H1 (cell line): ENCODE results near the gene CCL5. TPM values are rescaled to one million over a fixed set of nuclear protein-coding genes. Genes with fewer than 3 reads are reported as not detected.

Source experiments
- CTCF ChIA-PET: fragments of 300-600 bp; sonication (Branson Sonifier 250); formaldehyde crosslinking; loops from one replicate; lab custom pipeline; 2021; ENCODE audit not compliant: partially characterized antibody; lab: Charles Lee
- POLR2A ChIA-PET: fragments of 300-600 bp; sonication (Branson Sonifier 250); formaldehyde crosslinking; loops from one replicate; lab custom pipeline; 2021; ENCODE audit warnings: inconsistent platforms; ENCODE audit not compliant: partially characterized antibody; lab: Charles Lee
- DNase-seq, 2 experiments: peaks; one replicate each; pipeline versions ENCODE4 v3.0.0 to v3.0.0-alpha.2; 2010 to 2022; ENCODE audit warnings: low spot score in 2 of 2, low read depth in 1 of 2, mixed read lengths in 1 of 2
- FAIRE-seq: peaks from 2 replicates; lab custom pipeline; 2011; peaks lifted over from hg19 to GRCh38; lab: Jason Lieb, UNC
- H2AFZ ChIP-seq: 2 replicates; pipeline ENCODE4 v1.8.1; 2012; ENCODE audit warnings: low read length, inconsistent platforms
- H2AK5ac ChIP-seq: 2 replicates; pipeline ENCODE4 v1.6.1; 2013; ENCODE audit warnings: low read depth, low read length
- H2BK120ac ChIP-seq: replicated peaks from 2 replicates; pipeline ENCODE3; 2013; ENCODE audit warnings: low read depth, low read length, inconsistent platforms
- H2BK12ac ChIP-seq: 2 replicates; pipeline ENCODE4 v1.6.1; 2013; ENCODE audit warnings: low read depth, low read length
- H2BK15ac ChIP-seq: 2 replicates; pipeline ENCODE4 v1.6.1; 2013; ENCODE audit warnings: low read length
- H2BK20ac ChIP-seq: 2 replicates; pipeline ENCODE4 v1.6.1; 2013; ENCODE audit warnings: low read length
- H2BK5ac ChIP-seq: 2 replicates; pipeline ENCODE4 v1.6.1; 2013; ENCODE audit warnings: low read depth, low read length
- H3K14ac ChIP-seq: 2 replicates; pipeline ENCODE4 v1.6.1; 2013; ENCODE audit warnings: inconsistent platforms; ENCODE audit not compliant: insufficient read length
- H3K18ac ChIP-seq: 2 replicates; pipeline ENCODE4 v1.6.1; 2013; ENCODE audit warnings: low read length; ENCODE audit errors: extremely low read depth
- H3K23ac ChIP-seq: 2 replicates; pipeline ENCODE4 v1.6.1; 2013; ENCODE audit warnings: inconsistent platforms; ENCODE audit not compliant: insufficient read length
- H3K23me2 ChIP-seq: 2 replicates; pipeline ENCODE4 v1.6.1; 2013; ENCODE audit warnings: low read depth, low read length
- H3K27ac ChIP-seq: 2 replicates; pipeline ENCODE4 v1.6.1; 2011; ENCODE audit warnings: low read depth, low read length, inconsistent platforms
- H3K27me3 ChIP-seq, 4 experiments: replicated peaks in 1 of 4; 1 replicate in 1 of 4; 2 replicates in 3 of 4; pipeline versions ENCODE4 v1.6.1 to v1.8.1; 2011 to 2013; ENCODE audit warnings: low read length in 3 of 4, mild to moderate bottlenecking in 3 of 4, inconsistent platforms in 2 of 4, mixed read lengths in 2 of 4, moderate library complexity in 1 of 4; ENCODE audit not compliant: control insufficient read depth in 3 of 4, insufficient read depth in 3 of 4; ENCODE audit errors: extremely low read depth in 1 of 4
- H3K36me3 ChIP-seq, 4 experiments: 2 replicates each; pipeline versions ENCODE4 v1.6.1 to v1.8.1; 2011 to 2013; ENCODE audit warnings: mild to moderate bottlenecking in 4 of 4, low read length in 3 of 4, moderate library complexity in 2 of 4, control low read depth in 1 of 4, inconsistent platforms in 1 of 4; ENCODE audit not compliant: insufficient read depth in 4 of 4, control insufficient read depth in 2 of 4
- H3K4ac ChIP-seq: replicated peaks from 2 replicates; pipeline ENCODE3; 2013; ENCODE audit warnings: low read length, low read depth, mixed read lengths, inconsistent platforms; ENCODE audit not compliant: insufficient read length
- H3K4me1 ChIP-seq, 4 experiments: replicated peaks in 1 of 4; 1 replicate in 1 of 4; 2 replicates in 3 of 4; pipeline versions ENCODE4 v1.6.1 to v1.8.1; 2011 to 2013; ENCODE audit warnings: low read length in 3 of 4, inconsistent platforms in 2 of 4, mixed read lengths in 1 of 4; ENCODE audit not compliant: insufficient read depth in 4 of 4, control insufficient read depth in 3 of 4
- H3K4me2 ChIP-seq, 2 experiments: 2 replicates each; pipeline versions ENCODE4 v1.6.1 to v1.8.1; 2011 to 2013; ENCODE audit warnings: low read depth in 2 of 2, low read length in 2 of 2, control low read depth in 1 of 2, inconsistent platforms in 1 of 2, mild to moderate bottlenecking in 1 of 2; ENCODE audit not compliant: insufficient read depth in 1 of 2
- H3K4me3 ChIP-seq, 4 experiments: fragments of 200-600, 300-600 bp in 1 of 4; sonication (generic), shearing (Covaris generic), sonication (Bioruptor Twin) in 1 of 4; 2 replicates each; pipeline versions ENCODE4 v1.5.1 to v1.8.1; 2011 to 2016; ENCODE audit warnings: low read length in 4 of 4, low read depth in 3 of 4, control low read depth in 2 of 4, inconsistent platforms in 2 of 4, mild to moderate bottlenecking in 2 of 4, mixed read lengths in 1 of 4, moderate library complexity in 1 of 4; ENCODE audit not compliant: insufficient read depth in 2 of 4; ENCODE audit errors: extremely low read depth in 1 of 4
- H3K56ac ChIP-seq: replicated peaks from 2 replicates; pipeline ENCODE3; 2013; ENCODE audit warnings: low read depth, mild to moderate bottlenecking, mixed read lengths, low read length, inconsistent platforms; ENCODE audit not compliant: insufficient read length
- H3K79me1 ChIP-seq: 2 replicates; pipeline ENCODE4 v1.6.1; 2013; ENCODE audit warnings: low read depth, low read length, control low read depth
- H3K79me2 ChIP-seq, 2 experiments: 2 replicates each; pipeline versions ENCODE4 v1.6.1 to v1.8.1; 2012 to 2013; ENCODE audit warnings: low read length in 2 of 2, mild to moderate bottlenecking in 2 of 2, inconsistent platforms in 1 of 2; ENCODE audit not compliant: insufficient read depth in 2 of 2, control insufficient read depth in 1 of 2
- H3K9ac ChIP-seq, 4 experiments: replicated peaks in 1 of 4; 1 replicate in 1 of 4; 2 replicates in 3 of 4; pipeline versions ENCODE4 v1.6.1 to v1.8.1; 2011 to 2013; ENCODE audit warnings: low read depth in 3 of 4, low read length in 3 of 4, control low read depth in 2 of 4, mild to moderate bottlenecking in 2 of 4, moderate library complexity in 2 of 4, inconsistent platforms in 1 of 4; ENCODE audit errors: extremely low read depth in 1 of 4
- H3K9me3 ChIP-seq, 2 experiments: 2 replicates each; pipeline versions ENCODE4 v1.6.1 to v1.8.1; 2012 to 2013; ENCODE audit warnings: mild to moderate bottlenecking in 2 of 2, moderate library complexity in 2 of 2, control low read depth in 1 of 2, inconsistent platforms in 1 of 2, low read depth in 1 of 2, low read length in 1 of 2, mixed read lengths in 1 of 2; ENCODE audit not compliant: insufficient read depth in 2 of 2
- H4K20me1 ChIP-seq, 2 experiments: replicated peaks in 1 of 2; 2 replicates each; pipeline versions ENCODE3 to v1.8.1; 2011 to 2013; ENCODE audit warnings: inconsistent platforms in 2 of 2, low read length in 2 of 2, mild to moderate bottlenecking in 1 of 2; ENCODE audit not compliant: insufficient read depth in 2 of 2, control insufficient read depth in 1 of 2
- H4K5ac ChIP-seq: 2 replicates; pipeline ENCODE4 v1.6.1; 2013; ENCODE audit warnings: low read length, low read depth, mixed read lengths, inconsistent platforms; ENCODE audit not compliant: insufficient read length
- H4K8ac ChIP-seq: 2 replicates; pipeline ENCODE4 v1.8.0; 2013; ENCODE audit warnings: mild to moderate bottlenecking, moderate library complexity, low read length, inconsistent platforms; ENCODE audit not compliant: insufficient read depth; ENCODE audit errors: extremely low read depth
- H4K91ac ChIP-seq: replicated peaks from 2 replicates; pipeline ENCODE3; 2013; ENCODE audit warnings: low read length, mixed read lengths, inconsistent platforms; ENCODE audit not compliant: insufficient read length
- HDAC2 ChIP-seq, 2 experiments: fragments of 300-600 bp in 1 of 2; sonication (generic) in 1 of 2; IDR thresholded peaks; 2 replicates each; pipeline ENCODE4 v1.6.1; 2011 to 2012; ENCODE audit warnings: low read depth in 2 of 2, low read length in 2 of 2, mild to moderate bottlenecking in 2 of 2, moderate library complexity in 2 of 2, borderline replicate concordance in 1 of 2, inconsistent platforms in 1 of 2
- RXRA ChIP-seq: IDR thresholded peaks from 2 replicates; pipeline ENCODE4 v1.6.1; 2011; ENCODE audit warnings: low read depth, mild to moderate bottlenecking, low read length, moderate library complexity; ENCODE audit not compliant: insufficient read depth
- SIX5 ChIP-seq: IDR thresholded peaks from 2 replicates; pipeline ENCODE4 v1.6.1; 2011; ENCODE audit warnings: mild to moderate bottlenecking, low read depth, low read length
- WGBS, 2 experiments: shearing (Covaris generic) in 1 of 2; methylation state at CpG; one replicate each; pipeline versions ENCODE4 v1.1.6 to v1.1.7; 2013 to 2015; ENCODE audit warnings: low lambda C conversion rate in 2 of 2, mixed read lengths in 2 of 2, inconsistent platforms in 1 of 2, low coverage in 1 of 2, missing lambda C conversion rate in 1 of 2; ENCODE audit not compliant: insufficient replicate concordance in 2 of 2, insufficient coverage in 1 of 2, insufficient read length in 1 of 2; ENCODE audit errors: extremely low coverage in 1 of 2, missing lambda C conversion rate in 1 of 2; 5-methylcytosine and 5-hydroxymethylcytosine counted together
- polyA plus RNA-seq, 7 experiments: library from polyadenylated mRNA; depleted of rRNA in 3 of 7; stranded (reverse) in 5 of 7; unstranded in 2 of 7; fragments of >200 nt in 5 of 7; fragments of 200-250 nt in 2 of 7; gene quantifications; 1 replicate in 5 of 7; 2 replicates in 1 of 7; 4 replicates in 1 of 7; pipeline versions ENCODE4 v1.2.1 to v1.2.3, GENCODE V29; 2011 to 2013; ENCODE audit warnings: missing spikeins in 2 of 7, mixed read lengths in 2 of 7
- total RNA-seq: library from RNA; stranded (reverse); fragmentation: NEBNext Ultra II Directional; extraction: Animal tissue kit (Norgen Biotek cat#: 25700); gene quantifications from 2 replicates; pipeline ENCODE4 v1.2.1, GENCODE V29; 2021
- TF ChIP-seq, protein P1 (sequence below): IDR thresholded peaks from 2 replicates; pipeline ENCODE4 v1.6.1; 2012; ENCODE audit warnings: low read length, inconsistent platforms

CCL5 gene
- total and polyA plus RNA-seq, 2 of the 8 experiments (the other 6 are each of a cell fraction or from before 2014, with no cell fraction given), result not detected

DNA sequence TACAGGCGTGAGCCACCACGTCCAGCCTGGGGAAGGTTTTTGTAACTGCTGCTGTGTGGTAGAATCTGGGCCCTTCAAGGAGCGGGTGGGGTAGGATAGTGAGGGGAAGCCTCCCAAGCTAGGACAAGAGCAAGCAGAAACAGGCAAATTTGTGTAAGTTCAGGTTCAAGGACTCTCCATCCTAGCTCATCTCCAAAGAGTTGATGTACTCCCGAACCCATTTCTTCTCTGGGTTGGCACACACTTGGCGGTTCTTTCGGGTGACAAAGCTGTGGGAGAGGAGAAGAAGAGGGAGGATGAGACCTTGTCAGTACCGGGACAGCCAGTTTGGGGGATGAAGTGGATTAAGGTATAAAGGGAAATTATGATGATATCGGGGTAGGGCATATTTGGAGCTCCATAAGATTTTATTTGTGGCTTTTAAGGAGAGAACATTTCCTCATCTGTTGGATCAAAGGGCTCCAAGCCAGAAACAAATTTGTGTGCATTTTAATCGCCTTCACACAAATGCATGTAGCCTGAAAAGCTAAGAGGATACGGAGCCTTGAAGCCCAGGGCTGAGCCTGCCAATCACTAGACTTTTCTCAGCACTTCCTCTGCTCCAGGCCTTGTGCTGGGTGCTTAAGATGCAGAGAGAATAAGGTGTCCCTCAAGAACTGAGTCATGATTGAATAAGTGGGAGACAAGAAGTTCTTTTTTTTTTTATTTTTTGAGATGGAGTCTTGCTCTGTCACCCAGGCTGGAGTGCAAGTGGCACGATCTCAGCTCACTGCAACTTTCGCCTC lies 7.8 kb downstream of the CCL5 start:
- Histone ChIP-seq H3K4ac (no peak overlapping the region), H3K56ac (no peak overlapping the region), H3K18ac (no peak overlapping the region), H4K5ac (no peak overlapping the region), H3K79me1 (no peaks in the 10 kb centered on the region), H2BK15ac (no peak overlapping the region), H4K8ac (no peak overlapping the region), H3K36me3 (no peaks in the 10 kb centered on the region), H3K23ac (no peak overlapping the region), H3K27me3 (no peaks in the 10 kb centered on the region), H3K14ac (no peak overlapping the region), H2AK5ac (no peak overlapping the region), H2BK120ac (no peak overlapping the region), H3K9me3 (no peaks in the 10 kb centered on the region), H4K20me1 (no peaks in the 10 kb centered on the region), H3K4me1 (no peaks in the 10 kb centered on the region; a peak in 1 of 7 replicates), H2BK20ac (no peak overlapping the region), H3K9ac (no peak overlapping the region), H2AFZ (no peak overlapping the region), H3K79me2 (no peaks in the 10 kb centered on the region), H3K23me2 (no peaks in the 10 kb centered on the region), H3K4me2 (no peak overlapping the region), H2BK12ac (no peak overlapping the region), H3K27ac (no peak overlapping the region), H3K4me3 (no peak overlapping the region), H2BK5ac (no peak overlapping the region), H4K91ac (no peak overlapping the region)
- ChIA-PET POLR2A (no interaction called here), CTCF (interaction anchor here (0.7 to 4.6 kb wide), 7 partner anchors 22 to 276 kb away, joined by 3 to 32 read pairs (median 5); partner anchors contain the start of gene RDM1)
- TF ChIP-seq RXRA (no peak), HDAC2 (IDR thresholded peaks at IDR 0.05; ENCODE audit: borderline replicate concordance in 1 of 2, low read depth in 2 of 2, low read length in 2 of 2) (no peak), SIX5 (no peak)
- TF ChIP-seq, protein P1, sequence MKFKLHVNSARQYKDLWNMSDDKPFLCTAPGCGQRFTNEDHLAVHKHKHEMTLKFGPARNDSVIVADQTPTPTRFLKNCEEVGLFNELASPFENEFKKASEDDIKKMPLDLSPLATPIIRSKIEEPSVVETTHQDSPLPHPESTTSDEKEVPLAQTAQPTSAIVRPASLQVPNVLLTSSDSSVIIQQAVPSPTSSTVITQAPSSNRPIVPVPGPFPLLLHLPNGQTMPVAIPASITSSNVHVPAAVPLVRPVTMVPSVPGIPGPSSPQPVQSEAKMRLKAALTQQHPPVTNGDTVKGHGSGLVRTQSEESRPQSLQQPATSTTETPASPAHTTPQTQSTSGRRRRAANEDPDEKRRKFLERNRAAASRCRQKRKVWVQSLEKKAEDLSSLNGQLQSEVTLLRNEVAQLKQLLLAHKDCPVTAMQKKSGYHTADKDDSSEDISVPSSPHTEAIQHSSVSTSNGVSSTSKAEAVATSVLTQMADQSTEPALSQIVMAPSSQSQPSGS, result no peak
- 88 to 100% methylated on average over 1 to 12 of the region's 12 CpGs for WGBS, 2 experiments
- FAIRE-seq, result no peak
- DNase-seq, result no peak
